Breast epithelium (tissue), 4 donors: Measurements from ENCODE around the gene BABAM2. TPM values are rescaled to one million over a fixed set of nuclear protein-coding genes. Genes with fewer than 3 reads are reported as not detected.

Source experiments
- DNase-seq, 2 donors: peaks; one replicate each; pipeline ENCODE4 v3.0.0-alpha.2; 2019; ENCODE audit warnings: low spot score in 2 of 2
- H3K27ac ChIP-seq, 2 donors: fragments of 200-600 bp; sonication (generic) in 1 of 2; one replicate each; pipeline ENCODE4 v1.5.1; 2016 to 2019; ENCODE audit warnings: mild to moderate bottlenecking in 1 of 2
- H3K27me3 ChIP-seq, 2 donors: fragments of 200-600 bp; sonication (generic) in 1 of 2; one replicate each; pipeline versions ENCODE4 v1.5.1 to v1.6.0; 2017 to 2019; ENCODE audit warnings: control low read depth in 1 of 2, mild to moderate bottlenecking in 1 of 2
- H3K36me3 ChIP-seq: fragments of 200-600 bp; one replicate; pipeline ENCODE4 v1.5.1; 2019
- H3K4me1 ChIP-seq, 2 donors: fragments of 200-600 bp; sonication (generic); one replicate each; pipeline ENCODE4 v1.5.1; 2016 to 2019; ENCODE audit warnings: control low read depth in 1 of 2
- H3K4me3 ChIP-seq, 3 donors: fragments of 200-600 bp; sonication (generic); 1 replicate in 2 of 3; 2 replicates in 1 of 3; pipeline ENCODE4 v1.5.1; 2016 to 2019; ENCODE audit warnings: mild to moderate bottlenecking in 3 of 3, moderate library complexity in 2 of 3
- H3K9me3 ChIP-seq, 2 donors: fragments of 200-600 bp; sonication (generic) in 1 of 2; one replicate each; pipeline ENCODE4 v1.5.1; 2016 to 2019; ENCODE audit warnings: control low read depth in 1 of 2
- POLR2A ChIP-seq: fragments of 450-650 bp; IDR thresholded peaks from one replicate; pipeline ENCODE4 v1.6.1; 2016; ENCODE audit warnings: antibody characterized with exemption, mild to moderate bottlenecking, moderate library complexity
- POLR2AphosphoS5 ChIP-seq, 3 donors: sonication (generic); formaldehyde crosslinking; IDR thresholded peaks; one replicate each; pipeline ENCODE4 v1.6.1; 2017; ENCODE audit warnings: antibody characterized with exemption in 3 of 3
- intact Hi-C: fragments of 100-400 bp; cut with DNase I; formaldehyde crosslinking; loops from one replicate; pipeline ENCODE4 v1.15.1; 2023; ENCODE audit warnings: low total_unique reads
- total RNA-seq, 3 donors: library from RNA; depleted of rRNA; stranded (reverse); fragments of >200 nt; gene quantifications; one replicate each; pipeline ENCODE4 v1.1.0, GENCODE V29; 2016
- TF ChIP-seq, protein P1 (sequence below), 3 donors: fragments of 450-650 bp; IDR thresholded peaks; one replicate each; pipeline ENCODE4 v1.5.1; 2016 to 2017; ENCODE audit warnings: antibody characterized with exemption in 3 of 3, mild to moderate bottlenecking in 3 of 3, moderate library complexity in 3 of 3

Gene BABAM2
- total RNA-seq, 3 donors from 2014 or later, result 34.7 to 46.2 (median 37.4) TPM

DNA sequence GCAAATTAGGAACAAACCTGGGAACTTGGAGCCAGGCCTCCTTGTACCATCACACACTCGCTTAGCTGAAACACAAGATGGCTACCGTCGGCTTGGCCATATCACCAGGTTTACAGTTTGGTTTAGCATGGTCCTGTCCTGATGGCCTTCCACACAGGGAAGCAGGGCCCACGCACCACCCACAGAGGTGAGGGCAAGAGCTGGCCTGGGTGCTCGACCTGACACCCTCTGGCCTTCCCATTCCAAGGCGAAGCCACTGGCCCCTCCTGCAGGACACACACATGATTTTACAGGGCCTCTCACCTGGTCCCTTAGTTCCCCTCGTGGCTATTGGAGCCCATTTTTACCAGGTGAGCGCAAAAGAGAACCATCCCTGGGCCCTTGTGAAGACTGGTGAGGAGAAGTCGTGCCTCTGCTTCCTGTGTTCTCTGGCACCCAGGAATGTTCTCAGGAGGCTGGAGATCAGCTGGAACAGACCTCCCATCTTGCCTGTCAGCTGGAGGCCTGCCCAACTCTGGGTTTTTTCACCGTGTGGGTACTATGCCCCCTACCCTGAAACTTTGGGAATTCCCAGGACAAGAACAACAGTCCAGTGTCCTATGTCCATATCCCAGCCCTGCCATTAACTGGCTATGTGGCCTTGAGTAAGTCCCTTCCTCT is 449.1 kb downstream of the BABAM2 start:
- Histone ChIP-seq H3K4me3 (no peak overlapping the region), H3K27ac (peak overlapping the region in 1 of 2 donors; percentile 65), H3K36me3 (no peaks in the 10 kb centered on the region), H3K9me3 (no peaks in the 10 kb centered on the region), H3K4me1 (peaks cover 0 to 5% of the 10 kb centered on the region in 2 donors), H3K27me3 (no peaks in the 10 kb centered on the region)
- no peak for DNase-seq
- intact Hi-C loops, result no loop called here
- TF ChIP-seq POLR2AphosphoS5 (IDR thresholded peaks at IDR 0.05) (no peak), POLR2A (no peak)
- TF ChIP-seq, protein P1, sequence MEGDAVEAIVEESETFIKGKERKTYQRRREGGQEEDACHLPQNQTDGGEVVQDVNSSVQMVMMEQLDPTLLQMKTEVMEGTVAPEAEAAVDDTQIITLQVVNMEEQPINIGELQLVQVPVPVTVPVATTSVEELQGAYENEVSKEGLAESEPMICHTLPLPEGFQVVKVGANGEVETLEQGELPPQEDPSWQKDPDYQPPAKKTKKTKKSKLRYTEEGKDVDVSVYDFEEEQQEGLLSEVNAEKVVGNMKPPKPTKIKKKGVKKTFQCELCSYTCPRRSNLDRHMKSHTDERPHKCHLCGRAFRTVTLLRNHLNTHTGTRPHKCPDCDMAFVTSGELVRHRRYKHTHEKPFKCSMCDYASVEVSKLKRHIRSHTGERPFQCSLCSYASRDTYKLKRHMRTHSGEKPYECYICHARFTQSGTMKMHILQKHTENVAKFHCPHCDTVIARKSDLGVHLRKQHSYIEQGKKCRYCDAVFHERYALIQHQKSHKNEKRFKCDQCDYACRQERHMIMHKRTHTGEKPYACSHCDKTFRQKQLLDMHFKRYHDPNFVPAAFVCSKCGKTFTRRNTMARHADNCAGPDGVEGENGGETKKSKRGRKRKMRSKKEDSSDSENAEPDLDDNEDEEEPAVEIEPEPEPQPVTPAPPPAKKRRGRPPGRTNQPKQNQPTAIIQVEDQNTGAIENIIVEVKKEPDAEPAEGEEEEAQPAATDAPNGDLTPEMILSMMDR (IDR thresholded peaks at IDR 0.05), result no peak

DNA sequence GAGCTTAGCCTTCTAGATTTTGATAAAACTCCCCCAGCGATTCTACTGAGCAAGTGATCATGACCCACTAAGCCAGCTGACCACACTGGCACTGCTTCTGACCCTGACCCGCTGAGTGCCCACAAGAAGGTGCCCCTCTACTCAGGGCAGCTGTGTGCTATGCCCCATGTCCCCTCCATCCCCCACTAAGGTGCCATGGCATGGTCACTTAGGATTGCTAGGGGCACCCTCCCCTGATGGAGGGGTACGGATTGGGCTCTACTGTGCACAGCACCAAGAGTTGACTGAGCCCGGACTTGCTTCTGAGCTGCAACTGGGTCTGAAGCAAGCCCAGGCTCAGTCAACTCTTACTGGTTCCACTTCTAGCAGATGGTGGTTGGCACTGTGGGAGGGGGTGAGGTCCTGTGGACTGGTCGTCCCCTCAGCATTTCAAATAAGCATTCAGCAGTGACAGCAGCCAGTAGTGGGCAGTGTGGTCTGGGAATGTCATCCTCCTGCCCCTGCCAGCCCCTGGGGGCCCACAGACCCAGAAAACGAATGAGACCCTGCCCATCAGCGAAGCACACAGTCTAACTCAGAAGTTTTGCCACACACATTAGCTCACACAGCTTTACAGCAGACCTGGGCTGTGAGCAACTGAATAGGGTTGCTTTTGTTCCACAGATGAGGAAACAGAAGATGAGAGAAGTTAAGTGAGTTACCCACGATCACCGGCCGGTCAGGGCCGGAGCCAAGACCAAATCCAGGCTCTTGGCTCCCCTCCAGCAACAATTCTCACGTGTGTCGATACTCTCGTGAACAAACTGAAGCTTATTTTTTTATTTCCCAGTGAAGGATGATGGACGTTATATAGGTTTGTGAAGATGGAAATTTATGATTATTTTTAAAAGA is 450.0 kb downstream of the BABAM2 start:
- peak overlapping the region in 1 of 2 donors; percentile 65 for H3K27ac ChIP-seq

GRCh38 chr2:28341208-28341891 is 450.8 kb downstream of the BABAM2 start:
- no peaks in the 10 kb centered on the region for H3K36me3 ChIP-seq
- no peak for DNase-seq
- TF ChIP-seq POLR2A, result no peak
- intact Hi-C loops, result no loop called here
- H3K27ac ChIP-seq, result peak overlapping the region; percentile 62 to 65
- H3K27me3 ChIP-seq, result no peaks in the 10 kb centered on the region
- H3K4me3 ChIP-seq, result no peak overlapping the region
- peaks cover 0 to 5% of the 10 kb centered on the region in 2 donors for H3K4me1 ChIP-seq
- H3K9me3 ChIP-seq, result no peaks in the 10 kb centered on the region

More for the DNA sequence above, 450.0 kb downstream of the BABAM2 start:
- Histone ChIP-seq H3K36me3 (no peaks in the 10 kb centered on the region), H3K4me3 (no peak overlapping the region), H3K9me3 (no peaks in the 10 kb centered on the region), H3K27me3 (no peaks in the 10 kb centered on the region), H3K4me1 (peaks cover 0 to 5% of the 10 kb centered on the region in 2 donors)
- DNase-seq, result no peak
- intact Hi-C loops, result no loop called here
- no peak for TF ChIP-seq POLR2A
- TF ChIP-seq, protein P1 (IDR thresholded peaks at IDR 0.05), result no peak
- TF ChIP-seq POLR2AphosphoS5 (IDR thresholded peaks at IDR 0.05), result no peak

GRCh38 chr2:28342081-28342967 is 451.8 kb downstream of the BABAM2 start:
- no peak overlapping the region for H3K4me3 ChIP-seq
- H3K4me1 ChIP-seq, result peaks cover 0 to 5% of the 10 kb centered on the region in 2 donors

More at GRCh38 chr2:28342081-28342967, 451.8 kb downstream of the BABAM2 start:
- TF ChIP-seq POLR2AphosphoS5 (IDR thresholded peaks at IDR 0.05), result peak; percentile 43 to 78 (median 72)
- TF ChIP-seq, protein P1 (IDR thresholded peaks at IDR 0.05), result no peak
- H3K27ac ChIP-seq, result peak overlapping the region; percentile 62 to 65
- H3K9me3 ChIP-seq, result no peaks in the 10 kb centered on the region
- intact Hi-C loops, result no loop called here
- peak in 1 of 2 donors; percentile 35 for DNase-seq
- no peaks in the 10 kb centered on the region for H3K27me3 ChIP-seq
- no peaks in the 10 kb centered on the region for H3K36me3 ChIP-seq
